ENCODE results near the gene WFDC10A.
"Not testable (repeated sequence)": the region's sequence is repeated elsewhere in the genome, so short reads cannot be mapped to it uniquely, and the experiment has no call there.

DNA sequence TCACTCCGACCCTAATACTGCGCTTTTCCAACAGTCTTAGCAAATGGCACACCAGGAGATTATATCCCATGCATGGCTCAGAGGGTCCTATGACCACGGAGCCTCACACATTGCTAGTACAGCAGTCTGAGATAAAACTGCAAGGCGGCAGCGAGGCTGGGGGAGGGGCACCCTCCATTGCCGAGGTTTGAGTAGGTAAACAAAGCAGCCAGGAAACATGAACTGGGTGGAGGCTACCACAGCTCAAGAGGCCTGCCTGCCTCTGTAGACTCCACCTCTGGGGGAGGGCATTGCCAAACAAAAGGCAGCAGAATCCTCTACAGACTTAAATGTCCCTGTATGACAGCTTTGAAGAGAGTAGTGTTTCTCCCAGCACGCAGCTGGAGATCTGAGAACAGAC, 22.2 kb downstream of the WFDC10A start:
- TF ChIP-seq, protein P1, sequence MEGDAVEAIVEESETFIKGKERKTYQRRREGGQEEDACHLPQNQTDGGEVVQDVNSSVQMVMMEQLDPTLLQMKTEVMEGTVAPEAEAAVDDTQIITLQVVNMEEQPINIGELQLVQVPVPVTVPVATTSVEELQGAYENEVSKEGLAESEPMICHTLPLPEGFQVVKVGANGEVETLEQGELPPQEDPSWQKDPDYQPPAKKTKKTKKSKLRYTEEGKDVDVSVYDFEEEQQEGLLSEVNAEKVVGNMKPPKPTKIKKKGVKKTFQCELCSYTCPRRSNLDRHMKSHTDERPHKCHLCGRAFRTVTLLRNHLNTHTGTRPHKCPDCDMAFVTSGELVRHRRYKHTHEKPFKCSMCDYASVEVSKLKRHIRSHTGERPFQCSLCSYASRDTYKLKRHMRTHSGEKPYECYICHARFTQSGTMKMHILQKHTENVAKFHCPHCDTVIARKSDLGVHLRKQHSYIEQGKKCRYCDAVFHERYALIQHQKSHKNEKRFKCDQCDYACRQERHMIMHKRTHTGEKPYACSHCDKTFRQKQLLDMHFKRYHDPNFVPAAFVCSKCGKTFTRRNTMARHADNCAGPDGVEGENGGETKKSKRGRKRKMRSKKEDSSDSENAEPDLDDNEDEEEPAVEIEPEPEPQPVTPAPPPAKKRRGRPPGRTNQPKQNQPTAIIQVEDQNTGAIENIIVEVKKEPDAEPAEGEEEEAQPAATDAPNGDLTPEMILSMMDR (IDR thresholded peaks at IDR 0.05): not testable (repeated sequence)
- TF ChIP-seq POLR2A (IDR thresholded peaks at IDR 0.05): not testable (repeated sequence)

Data from heart left ventricle (tissue), 13 donors.